K562 (cell line): Measurements from ENCODE around the gene PPP6C. TPM values are rescaled to one million over a fixed set of nuclear protein-coding genes. Genes with fewer than 3 reads are reported as not detected.

Experiments
- ATAC-seq: fragments of 200-7000 bp; cut with Tn5 transposase; 3 replicates; pipeline ENCODE4 v1.9.1; 2020; ENCODE audit warnings: moderate library complexity
- BruUV-seq: library from RNA; stranded (reverse); fragments of 400-500 nt; replicated peaks from 2 replicates; lab custom pipeline; 2021; lab: Mats Ljungman, UMichigan
- CTCF ChIA-PET: fragments of 300-600 bp; formaldehyde crosslinking; extraction: SDS; loops from one replicate; lab custom pipeline; 2021; ENCODE audit warnings: low intra/inter-chr PET ratio; lab: Yijun Ruan, JAX
- POLR2A ChIA-PET: fragments of 300-600, 350-650 bp; sonication (Branson Sonifier 250); formaldehyde crosslinking; extraction: SDS; loops from one replicate; lab custom pipeline; 2021; ENCODE audit warnings: antibody characterized with exemption, inconsistent platforms; lab: Yijun Ruan, JAX
- DNase-seq, 4 experiments: peaks; one replicate each; pipeline versions ENCODE4 v3.0.0 to v3.0.0-alpha.2; 2011 to 2018; ENCODE audit warnings: low spot score in 3 of 4, mixed read lengths in 3 of 4; ENCODE audit errors: extremely low read depth in 1 of 4
- FAIRE-seq: peaks from 2 replicates; lab custom pipeline; 2011; peaks lifted over from hg19 to GRCh38; lab: Jason Lieb, UNC
- H2AFZ ChIP-seq: 2 replicates; pipeline ENCODE4 v1.6.0; 2011; ENCODE audit warnings: low read depth, low read length, control low read depth, inconsistent platforms
- H3K27ac ChIP-seq: fragments of 200-600 bp; 3 replicates; pipeline ENCODE4 v1.8.0; 2011; ENCODE audit warnings: low read depth, mild to moderate bottlenecking, control low read depth, inconsistent platforms, low read length, moderate library complexity, mixed read lengths; ENCODE audit errors: extremely low read depth
- H3K27me3 ChIP-seq, 2 experiments: fragments of 300-600 bp in 1 of 2; 2 replicates in 1 of 2; 3 replicates in 1 of 2; pipeline versions ENCODE4 v1.6.0 to v1.8.0; 2011; ENCODE audit warnings: inconsistent platforms in 2 of 2, low read length in 2 of 2, mild to moderate bottlenecking in 1 of 2, mixed read lengths in 1 of 2, moderate library complexity in 1 of 2; ENCODE audit not compliant: control insufficient read depth in 2 of 2, insufficient read depth in 2 of 2
- H3K36me3 ChIP-seq: fragments of 300-600 bp; 3 replicates; pipeline ENCODE4 v1.8.0; 2011; ENCODE audit warnings: mild to moderate bottlenecking, low read length, inconsistent platforms; ENCODE audit not compliant: control insufficient read depth, insufficient read depth
- H3K4me1 ChIP-seq, 2 experiments: fragments of 200-600 bp in 1 of 2; replicated peaks in 1 of 2; 2 replicates in 1 of 2; 3 replicates in 1 of 2; pipeline versions ENCODE4 v1.5.1 to v1.8.0; 2011; ENCODE audit warnings: inconsistent platforms in 2 of 2, low read length in 2 of 2, mild to moderate bottlenecking in 1 of 2, mixed read lengths in 1 of 2, moderate library complexity in 1 of 2; ENCODE audit not compliant: control insufficient read depth in 2 of 2, insufficient read depth in 2 of 2
- H3K4me2 ChIP-seq: 2 replicates; pipeline ENCODE4 v1.6.1; 2011; ENCODE audit warnings: low read length, control low read depth, inconsistent platforms, mixed read lengths; ENCODE audit not compliant: insufficient read depth
- H3K4me3 ChIP-seq: fragments of 200-600 bp; sonication (generic), shearing (Covaris generic); 2 replicates; pipeline ENCODE4 v1.5.1; 2016; ENCODE audit warnings: control low read depth, inconsistent platforms
- H3K79me2 ChIP-seq: fragments of 200-600 bp; 3 replicates; pipeline ENCODE4 v1.8.0; 2011; ENCODE audit warnings: low read length, inconsistent platforms; ENCODE audit not compliant: control insufficient read depth, insufficient read depth
- H3K9ac ChIP-seq, 2 experiments: 2 replicates each; pipeline versions ENCODE4 v1.6.0 to v1.6.1; 2011; ENCODE audit warnings: low read depth in 2 of 2, low read length in 2 of 2, control low read depth in 1 of 2, inconsistent platforms in 1 of 2, mild to moderate bottlenecking in 1 of 2, mixed read lengths in 1 of 2; ENCODE audit not compliant: insufficient read depth in 1 of 2
- H3K9me1 ChIP-seq: one replicate; pipeline ENCODE4 v1.6.0; 2011; ENCODE audit warnings: inconsistent platforms, mild to moderate bottlenecking, low read length, moderate library complexity; ENCODE audit not compliant: control insufficient read depth, insufficient read depth
- H3K9me3 ChIP-seq: replicated peaks from 2 replicates; pipeline ENCODE4 v1.5.1; 2011; ENCODE audit warnings: low read depth, low read length, inconsistent platforms; ENCODE audit not compliant: control insufficient read depth, insufficient read depth
- H4K20me1 ChIP-seq: replicated peaks from 2 replicates; pipeline ENCODE4 v1.6.1; 2011; ENCODE audit warnings: low read length, inconsistent platforms, mixed read lengths; ENCODE audit not compliant: control insufficient read depth, insufficient read depth
- FOXJ2 ChIP-seq: fragments of 200-800 bp; sonication (Bioruptor generic); IDR thresholded peaks from 2 replicates; pipeline ENCODE4 v1.6.1; 2016; ENCODE audit warnings: missing genetic modification characterization, missing compliant biosample characterization
- HEY1 ChIP-seq: fragments of 250-450 bp; sonication (Bioruptor Pico); IDR thresholded peaks from 2 replicates; pipeline ENCODE4 v1.5.0; 2020; ENCODE audit warnings: mild to moderate bottlenecking, moderate library complexity, borderline replicate concordance
- JUNB ChIP-seq: fragments of 450-650 bp; formaldehyde crosslinking; conservative IDR thresholded peaks from 2 replicates; pipeline ENCODE4 v1.4.0; 2020; ENCODE audit warnings: mild to moderate bottlenecking
- KDM2B ChIP-seq: fragments of 250-450 bp; sonication (Bioruptor Pico); IDR thresholded peaks from 2 replicates; pipeline ENCODE4 v1.8.0; 2021; ENCODE audit warnings: mild to moderate bottlenecking, moderate library complexity
- KDM5B ChIP-seq: fragments of 200-600 bp; sonication (generic); IDR thresholded peaks from 2 replicates; pipeline ENCODE4 v1.6.1; 2012; ENCODE audit warnings: low read depth, mild to moderate bottlenecking, moderate library complexity, low read length, control low read depth, inconsistent platforms; ENCODE audit not compliant: insufficient replicate concordance
- MXI1 ChIP-seq: IDR thresholded peaks from 2 replicates; pipeline ENCODE4 v1.6.1; 2011; ENCODE audit warnings: low read depth, mild to moderate bottlenecking, improper control_type of control experiment, low read length
- PHB ChIP-seq: fragments of 250-450 bp; sonication (Bioruptor Pico); IDR thresholded peaks from 2 replicates; pipeline ENCODE4 v1.5.0; 2021
- RBBP5 ChIP-seq: fragments of 200-600 bp; sonication (generic); IDR thresholded peaks from 2 replicates; pipeline ENCODE4 v1.6.1; 2012; ENCODE audit warnings: borderline replicate concordance, mild to moderate bottlenecking, low read length, control low read depth, inconsistent platforms; ENCODE audit not compliant: insufficient read depth, poor library complexity, severe bottlenecking
- SRF ChIP-seq, 2 experiments: fragments of 250-450, 450-650 bp in 1 of 2; sonication (Bioruptor Pico) in 1 of 2; sonication (generic) in 1 of 2; formaldehyde crosslinking; IDR thresholded peaks; 2 replicates each; pipeline versions ENCODE4 v1.5.0 to v1.5.1; 2020 to 2022; ENCODE audit warnings: mild to moderate bottlenecking in 1 of 2, missing genetic modification reagents in 1 of 2
- ZC3H4 ChIP-seq: sonication (generic); formaldehyde crosslinking; IDR thresholded peaks from 2 replicates; pipeline ENCODE4 v1.9.0; 2021; ENCODE audit warnings: missing genetic modification reagents, borderline replicate concordance
- ZNF507 ChIP-seq: conservative IDR thresholded peaks from 2 replicates; pipeline ENCODE4 v1.6.1; 2017; ENCODE audit warnings: missing genetic modification characterization, missing compliant biosample characterization
- WGBS: fragments of 100-300 bp; shearing (Covaris generic); methylation state at CpG from one replicate; pipeline ENCODE4 v1.1.6; 2016; ENCODE audit warnings: low coverage, mixed read lengths; ENCODE audit not compliant: insufficient coverage; ENCODE audit errors: missing lambda C conversion rate; 5-methylcytosine and 5-hydroxymethylcytosine counted together
- in situ Hi-C: fragments of 300-500 bp; cut with MboI; formaldehyde crosslinking; loops from 4 replicates; pipeline ENCODE4 v1.15.0; 2018; ENCODE audit warnings: inconsistent platforms, mixed read lengths
- intact Hi-C: fragments of 100-400 bp; cut with micrococcal nuclease; formaldehyde crosslinking; loops from 2 replicates; pipeline ENCODE4 v1.14.2; 2022
- polyA plus RNA-seq, 8 experiments: library from polyadenylated mRNA; depleted of rRNA in 4 of 8; stranded (reverse) in 5 of 8; unstranded in 3 of 8; fragments of >200 nt; fragmentation: Nextera tagmentation in 2 of 8; fragmentation: Illumina TruSeq in 1 of 8; extraction: Ambion mirVana in 2 of 8; extraction: Trizol in 1 of 8; gene quantifications; 2 replicates each; pipeline versions ENCODE4 v1.2.1 to v1.2.3, GENCODE V29; 2011 to 2014; ENCODE audit warnings: inconsistent platforms in 1 of 8, missing spikeins in 1 of 8
- total RNA-seq, 7 experiments: library from RNA; depleted of rRNA in 6 of 7; stranded (reverse); fragments of >200 nt in 6 of 7; fragmentation: Illumina TruSeq in 2 of 7; extraction: Trizol in 2 of 7; gene quantifications; 2 replicates each; pipeline versions ENCODE4 v1.2.1 to v1.2.3, GENCODE V29; 2011 to 2021; ENCODE audit warnings: low replicate concordance in 1 of 7
- TF ChIP-seq, protein P1 (sequence below): sonication (generic); formaldehyde crosslinking; IDR thresholded peaks from 2 replicates; pipeline ENCODE4 v1.8.0; 2022; ENCODE audit warnings: mild to moderate bottlenecking, missing genetic modification reagents

The PPP6C gene
- total and polyA plus RNA-seq, 9 of the 15 experiments (the other 6 are each of a cell fraction or from before 2014, with no cell fraction given), result 18.8 to 44.8 (median 38.3) TPM

DNA sequence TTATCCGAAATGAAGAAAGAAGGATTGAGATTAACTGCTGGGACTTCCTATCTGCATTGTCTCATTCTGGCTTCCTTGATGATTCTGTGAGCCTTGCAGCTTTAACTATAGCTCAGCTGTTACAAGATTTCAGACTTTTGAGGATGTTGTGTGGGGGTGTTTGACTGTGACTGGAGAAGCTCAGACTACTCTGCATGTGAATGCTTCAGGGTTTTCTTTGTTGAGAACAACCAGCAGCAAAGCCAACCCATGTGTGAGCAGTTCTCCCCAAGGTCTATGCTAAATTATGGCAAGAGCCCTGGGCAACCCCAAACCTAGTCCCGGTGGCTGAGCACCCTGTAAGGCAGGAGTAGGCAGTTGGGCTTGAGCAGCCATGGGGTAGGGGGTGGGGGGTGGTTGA lies 37.9 kb downstream of the PPP6C start:
- in situ Hi-C loops, result no loop called here
- H3K4me2 ChIP-seq, result no peak overlapping the region
- H3K27me3 ChIP-seq, result no peaks in the 10 kb centered on the region
- no peaks in the 10 kb centered on the region; the same call in 1 of the 2 replicates for H4K20me1 ChIP-seq
- FAIRE-seq (no peak), ATAC-seq (no peak), DNase-seq (no peak)
- H3K4me3 ChIP-seq, result no peak overlapping the region
- no peak overlapping the region for H2AFZ ChIP-seq
- H3K4me1 ChIP-seq, result peaks cover 0 to 5% of the 10 kb centered on the region in 2 experiments; a peak in 2 of 5 replicates
- peaks cover 63% of the 10 kb centered on the region for H3K36me3 ChIP-seq
- no peak for TF ChIP-seq JUNB (CRISPR knock-in tag)
- TF ChIP-seq ZNF507 (tag), result no peak
- no peak for TF ChIP-seq KDM5B
- TF ChIP-seq, protein P1, sequence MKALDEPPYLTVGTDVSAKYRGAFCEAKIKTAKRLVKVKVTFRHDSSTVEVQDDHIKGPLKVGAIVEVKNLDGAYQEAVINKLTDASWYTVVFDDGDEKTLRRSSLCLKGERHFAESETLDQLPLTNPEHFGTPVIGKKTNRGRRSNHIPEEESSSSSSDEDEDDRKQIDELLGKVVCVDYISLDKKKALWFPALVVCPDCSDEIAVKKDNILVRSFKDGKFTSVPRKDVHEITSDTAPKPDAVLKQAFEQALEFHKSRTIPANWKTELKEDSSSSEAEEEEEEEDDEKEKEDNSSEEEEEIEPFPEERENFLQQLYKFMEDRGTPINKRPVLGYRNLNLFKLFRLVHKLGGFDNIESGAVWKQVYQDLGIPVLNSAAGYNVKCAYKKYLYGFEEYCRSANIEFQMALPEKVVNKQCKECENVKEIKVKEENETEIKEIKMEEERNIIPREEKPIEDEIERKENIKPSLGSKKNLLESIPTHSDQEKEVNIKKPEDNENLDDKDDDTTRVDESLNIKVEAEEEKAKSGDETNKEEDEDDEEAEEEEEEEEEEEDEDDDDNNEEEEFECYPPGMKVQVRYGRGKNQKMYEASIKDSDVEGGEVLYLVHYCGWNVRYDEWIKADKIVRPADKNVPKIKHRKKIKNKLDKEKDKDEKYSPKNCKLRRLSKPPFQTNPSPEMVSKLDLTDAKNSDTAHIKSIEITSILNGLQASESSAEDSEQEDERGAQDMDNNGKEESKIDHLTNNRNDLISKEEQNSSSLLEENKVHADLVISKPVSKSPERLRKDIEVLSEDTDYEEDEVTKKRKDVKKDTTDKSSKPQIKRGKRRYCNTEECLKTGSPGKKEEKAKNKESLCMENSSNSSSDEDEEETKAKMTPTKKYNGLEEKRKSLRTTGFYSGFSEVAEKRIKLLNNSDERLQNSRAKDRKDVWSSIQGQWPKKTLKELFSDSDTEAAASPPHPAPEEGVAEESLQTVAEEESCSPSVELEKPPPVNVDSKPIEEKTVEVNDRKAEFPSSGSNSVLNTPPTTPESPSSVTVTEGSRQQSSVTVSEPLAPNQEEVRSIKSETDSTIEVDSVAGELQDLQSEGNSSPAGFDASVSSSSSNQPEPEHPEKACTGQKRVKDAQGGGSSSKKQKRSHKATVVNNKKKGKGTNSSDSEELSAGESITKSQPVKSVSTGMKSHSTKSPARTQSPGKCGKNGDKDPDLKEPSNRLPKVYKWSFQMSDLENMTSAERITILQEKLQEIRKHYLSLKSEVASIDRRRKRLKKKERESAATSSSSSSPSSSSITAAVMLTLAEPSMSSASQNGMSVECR (CRISPR knock-in tag), result no peak
- TF ChIP-seq PHB, result no peak
- TF ChIP-seq ZC3H4 (CRISPR knock-in tag), result no peak
- no peak for TF ChIP-seq HEY1 (CRISPR knock-in tag)
- no peak for TF ChIP-seq KDM2B (CRISPR knock-in tag)
- TF ChIP-seq MXI1, result no peak
- no peak for TF ChIP-seq FOXJ2 (tag)
- TF ChIP-seq SRF (CRISPR knock-in tag; IDR thresholded peaks at IDR 0.05), result no peak
- TF ChIP-seq RBBP5, result no peak
- 84% methylated on average over 2 of the region's 2 CpGs for WGBS
- no peak overlapping the region for H3K9ac ChIP-seq
- no peak overlapping the region for H3K27ac ChIP-seq
- no peaks in the 10 kb centered on the region for H3K79me2 ChIP-seq
- intact Hi-C loops, result no loop called here
- no TSS peak for BruUV-seq
- no peaks in the 10 kb centered on the region for H3K9me3 ChIP-seq
- ChIA-PET POLR2A (interaction anchor here (0.5 to 0.9 kb wide), 2 partner anchors 13 to 22 kb away, joined by 3 read pairs; no protein-coding TSS in a partner anchor), CTCF (no interaction called here)
- peaks cover 2% of the 10 kb centered on the region for H3K9me1 ChIP-seq
